Occipital lobe (tissue), 2 donors: ENCODE data around the gene HSPA1B. TPM values are rescaled to one million over a fixed set of nuclear protein-coding genes. Genes with fewer than 3 reads are reported as not detected.
"Not testable (repeated sequence)": the region's sequence is repeated elsewhere in the genome, so short reads cannot be mapped to it uniquely, and the experiment has no call there.

ENCODE experiments used
- DNase-seq: peaks from one replicate; lab custom pipeline; 2025; lab: John Stamatoyannopoulos, UW
- total RNA-seq: library from RNA; depleted of rRNA; stranded (reverse); fragments of >200 nt; gene quantifications from one replicate; pipeline ENCODE4 v1.2.3, GENCODE V29; 2014

HSPA1B gene
- total RNA-seq, 1 donor from 2014 or later: 121 TPM

DNA sequence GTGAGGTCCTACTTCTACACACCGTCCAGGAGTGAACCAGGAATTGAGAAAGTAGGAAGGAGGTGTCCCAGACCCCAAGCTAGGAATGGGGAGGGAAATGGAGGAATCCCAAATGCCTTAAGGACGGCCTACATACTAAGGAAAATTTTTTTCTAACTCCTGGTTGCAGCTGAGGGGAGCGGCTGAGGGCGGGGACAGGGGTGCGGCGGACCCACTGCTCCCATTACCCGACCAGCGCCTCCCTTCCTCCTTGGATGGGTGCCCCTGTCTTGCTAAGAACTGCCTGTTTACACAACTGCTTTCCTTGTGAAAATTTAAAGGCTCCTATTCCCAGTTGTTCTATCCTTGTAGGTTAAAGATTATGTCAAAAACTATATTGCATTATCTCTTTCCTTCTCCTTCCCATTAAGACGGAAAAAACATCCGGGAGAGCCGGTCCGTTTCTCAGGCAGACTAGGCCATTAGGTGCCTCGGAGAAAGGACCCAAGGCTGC is 699 bp upstream of the HSPA1B start:
- DNase-seq: peak; percentile 75

GRCh38 chr6:31829633-31830283 is 2.2 kb downstream of the HSPA1B start:
- DNase-seq: no peak

GRCh38 chr6:31830886-31831335 is 3.4 kb downstream of the HSPA1B start:
- no peak for DNase-seq

DNA sequence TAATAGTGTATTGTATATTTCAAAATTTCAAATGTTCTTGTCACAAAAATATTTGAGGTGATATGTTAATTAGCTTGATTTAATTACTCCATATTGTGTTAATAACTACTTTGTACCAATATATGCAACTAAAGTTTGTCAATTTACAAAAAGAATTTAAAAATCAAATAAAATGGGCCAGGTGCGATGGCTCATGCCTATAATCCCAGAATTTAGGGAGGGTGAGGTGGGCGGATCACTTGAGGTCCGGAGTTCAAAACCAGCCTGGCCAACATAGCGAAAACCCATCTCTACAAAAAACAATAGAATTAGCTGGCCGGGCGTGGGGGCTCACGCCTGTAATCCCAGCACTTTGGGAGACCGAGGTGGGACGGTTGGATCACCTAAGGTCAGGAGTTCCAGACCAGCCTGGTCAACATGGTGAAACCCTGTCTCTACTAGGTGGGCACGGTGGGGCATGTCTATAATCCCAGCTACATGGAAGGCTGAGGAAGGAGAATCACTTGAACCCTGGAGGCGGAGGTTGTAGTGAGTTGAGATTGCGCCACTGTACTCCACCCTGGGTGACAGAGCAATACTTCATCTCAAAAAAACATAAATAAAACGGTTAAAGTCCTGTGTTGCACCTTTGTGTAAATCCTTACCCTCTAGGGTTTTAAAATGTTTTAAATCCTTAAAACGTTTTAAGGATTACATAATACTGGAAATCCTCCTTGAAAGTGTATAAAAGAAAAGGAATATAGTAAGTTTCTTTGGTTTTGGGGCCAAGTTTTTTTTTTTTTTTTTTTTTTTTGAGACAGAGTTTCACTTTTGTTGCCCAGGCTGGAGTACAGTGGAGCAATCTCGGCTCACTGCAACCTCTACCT is 4.0 kb downstream of the HSPA1B start:
- DNase-seq: no peak

DNA sequence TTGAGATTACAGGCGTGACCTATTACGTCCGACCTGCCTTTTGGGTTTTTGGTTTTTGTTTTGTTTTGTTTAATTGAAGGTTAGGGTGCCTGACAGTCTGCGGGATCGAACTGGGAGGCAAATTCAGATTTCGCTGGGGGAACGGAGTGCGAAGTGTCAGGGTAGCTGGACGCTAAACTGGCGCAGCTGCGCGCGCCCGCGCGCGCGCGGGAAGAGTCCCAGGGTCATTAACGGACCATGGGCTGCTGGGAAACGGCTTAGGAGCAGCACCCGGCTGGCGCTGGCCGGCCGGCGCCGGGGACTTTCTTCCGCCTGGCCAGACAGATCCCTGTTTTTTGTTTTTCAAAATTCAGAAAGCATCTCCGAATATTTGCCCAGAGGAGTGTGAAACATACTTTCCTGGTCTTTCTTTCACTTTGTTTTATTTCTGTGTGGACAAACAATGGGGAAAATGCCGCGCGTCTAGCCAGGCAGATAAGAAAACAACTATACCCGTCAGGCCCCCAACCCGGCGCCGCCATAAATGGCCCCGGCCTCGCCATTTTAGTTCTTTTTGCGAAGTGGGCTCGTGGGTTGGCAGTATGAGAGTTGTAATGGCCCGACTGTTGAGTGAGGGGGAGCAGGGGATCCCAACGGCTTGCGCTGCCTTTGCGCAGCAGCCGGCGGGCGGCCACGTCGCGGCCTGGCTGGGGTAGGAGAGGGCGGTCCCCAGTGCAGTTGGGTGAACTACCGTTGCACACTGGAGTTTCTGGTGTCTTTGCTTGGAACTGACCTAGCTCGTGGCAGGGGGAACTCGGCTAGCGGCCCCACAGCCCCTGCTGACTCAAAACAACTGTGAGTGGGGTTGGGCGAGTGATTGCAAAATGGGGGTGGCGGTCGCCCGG is 7.1 kb downstream of the HSPA1B start:
- peak; percentile 78 for DNase-seq

DNA sequence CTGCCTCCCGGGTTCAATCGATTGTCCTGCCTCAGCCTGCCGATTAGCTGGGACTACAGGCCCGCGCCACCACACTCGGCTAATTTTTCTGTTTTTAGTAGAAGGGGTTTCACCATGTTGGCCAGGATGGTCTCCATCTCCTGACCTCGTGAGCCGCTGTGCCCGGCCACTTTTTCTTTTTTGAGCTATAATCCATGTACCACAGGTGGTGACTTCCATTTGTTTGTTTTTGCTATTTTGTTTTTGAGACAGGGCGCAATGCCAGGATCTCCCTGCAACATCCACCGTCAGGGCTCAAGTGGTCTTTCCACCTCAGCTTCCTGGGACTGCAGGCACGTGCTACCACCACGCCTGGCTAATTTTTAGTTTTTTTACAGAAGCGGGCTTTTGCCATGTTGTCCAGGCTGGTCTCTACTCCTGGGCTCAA is 8.5 kb downstream of the HSPA1B start:
- no peak for DNase-seq

GRCh38 chr6:31836474-31837368 is 9.2 kb downstream of the HSPA1B start:
- DNase-seq: no peak

DNA sequence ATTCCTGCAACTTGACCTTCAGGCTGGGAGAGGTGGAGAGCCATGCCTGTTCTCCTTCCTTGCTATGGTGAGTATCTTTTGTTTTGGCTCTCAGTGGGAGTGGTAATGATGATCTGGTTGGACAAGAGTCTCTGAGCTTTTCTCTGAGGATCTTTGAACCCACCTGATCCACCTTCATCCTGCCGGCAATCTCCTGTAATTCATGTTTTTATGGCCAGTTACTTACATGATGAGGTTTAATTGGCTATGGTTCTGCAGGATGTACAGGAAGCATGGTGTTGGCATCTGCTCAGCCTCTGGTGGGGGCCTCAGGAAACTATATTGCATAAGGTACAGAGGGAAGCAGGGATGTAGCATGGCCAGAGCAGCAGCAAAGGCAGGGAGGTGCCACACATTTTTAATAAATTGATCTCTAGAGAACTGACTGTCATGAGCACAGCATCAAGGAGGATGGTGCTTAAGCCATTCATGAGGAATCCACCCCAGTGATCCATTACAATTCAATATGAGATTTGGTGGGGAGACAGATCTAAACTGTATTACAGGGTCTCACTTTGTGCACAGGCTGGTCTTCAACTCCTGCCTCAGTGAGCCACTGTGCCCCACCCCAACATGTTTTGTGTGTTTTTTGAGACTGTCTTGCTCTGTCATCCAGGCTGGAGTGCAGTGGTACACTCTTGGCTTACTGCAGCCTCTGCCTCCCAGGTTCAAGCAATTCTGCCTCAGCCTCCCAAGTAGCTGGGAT is 10.0 kb downstream of the HSPA1B start:
- no peak for DNase-seq

DNA sequence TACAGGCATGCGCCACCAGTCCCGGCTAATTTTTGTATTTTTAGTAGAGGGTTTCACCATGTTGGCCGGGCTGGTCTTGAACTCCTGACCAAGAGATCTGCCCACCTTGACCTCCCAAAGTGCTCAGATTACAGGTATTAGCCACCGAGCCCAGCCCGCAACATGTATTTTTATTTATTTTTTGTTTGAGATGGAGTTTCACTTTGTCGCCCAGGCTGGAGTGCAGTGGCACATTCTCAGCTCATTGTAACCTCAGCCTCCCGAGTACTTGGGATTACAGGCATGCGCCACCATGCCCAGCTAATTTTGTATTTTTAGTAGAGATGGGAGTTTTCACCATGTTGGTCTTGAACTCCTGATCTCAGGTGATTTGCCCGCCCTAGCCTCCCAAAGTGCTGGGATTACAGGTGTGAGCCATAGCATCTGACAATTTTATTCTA is 10.6 kb downstream of the HSPA1B start:
- not testable (repeated sequence) for DNase-seq

GRCh38 chr6:31838968-31839367 is 11.4 kb downstream of the HSPA1B start:
- DNase-seq: no peak

- not testable (repeated sequence) for DNase-seq
Observed at GRCh38 chr6:31839779-31840126, 12.2 kb downstream of the HSPA1B start.

GRCh38 chr6:31842053-31842452 is 14.5 kb downstream of the HSPA1B start:
- DNase-seq: no peak

GRCh38 chr6:31844507-31844906 is 17.0 kb downstream of the HSPA1B start:
- DNase-seq: no peak

DNA sequence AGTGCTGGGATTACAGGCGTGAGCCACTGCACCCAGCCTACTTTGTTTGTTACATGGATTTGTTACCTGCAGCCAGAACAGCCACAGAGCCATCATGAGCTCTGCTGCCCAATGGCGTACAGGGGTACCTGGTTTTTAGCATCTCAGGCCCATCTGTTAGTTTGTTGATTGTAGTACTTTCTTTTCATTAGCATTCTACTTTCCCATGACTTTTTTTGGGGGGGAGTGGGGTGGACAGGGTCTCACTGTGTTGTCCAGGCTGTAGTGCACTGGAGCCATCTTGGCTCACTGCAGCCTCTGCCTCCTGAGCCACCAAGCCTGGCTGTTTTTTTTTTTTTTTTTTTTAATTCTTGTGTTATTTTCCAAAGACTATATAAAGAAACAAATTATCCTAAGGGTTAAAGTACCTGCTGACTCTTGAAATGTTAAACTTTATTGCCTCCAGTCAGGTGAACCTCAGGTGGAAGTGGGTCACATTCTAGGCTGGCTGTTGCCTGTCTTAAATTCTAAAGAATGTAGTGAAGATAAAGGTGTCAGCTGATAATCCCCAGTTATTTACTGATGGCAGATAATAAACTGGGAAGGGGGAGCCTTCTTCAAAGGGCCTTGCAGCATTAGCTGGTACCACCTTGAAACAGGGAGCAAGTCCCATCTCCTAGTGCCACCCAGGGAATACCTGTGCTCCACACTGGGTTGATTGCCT is 19.9 kb downstream of the HSPA1B start:
- no peak for DNase-seq

DNA sequence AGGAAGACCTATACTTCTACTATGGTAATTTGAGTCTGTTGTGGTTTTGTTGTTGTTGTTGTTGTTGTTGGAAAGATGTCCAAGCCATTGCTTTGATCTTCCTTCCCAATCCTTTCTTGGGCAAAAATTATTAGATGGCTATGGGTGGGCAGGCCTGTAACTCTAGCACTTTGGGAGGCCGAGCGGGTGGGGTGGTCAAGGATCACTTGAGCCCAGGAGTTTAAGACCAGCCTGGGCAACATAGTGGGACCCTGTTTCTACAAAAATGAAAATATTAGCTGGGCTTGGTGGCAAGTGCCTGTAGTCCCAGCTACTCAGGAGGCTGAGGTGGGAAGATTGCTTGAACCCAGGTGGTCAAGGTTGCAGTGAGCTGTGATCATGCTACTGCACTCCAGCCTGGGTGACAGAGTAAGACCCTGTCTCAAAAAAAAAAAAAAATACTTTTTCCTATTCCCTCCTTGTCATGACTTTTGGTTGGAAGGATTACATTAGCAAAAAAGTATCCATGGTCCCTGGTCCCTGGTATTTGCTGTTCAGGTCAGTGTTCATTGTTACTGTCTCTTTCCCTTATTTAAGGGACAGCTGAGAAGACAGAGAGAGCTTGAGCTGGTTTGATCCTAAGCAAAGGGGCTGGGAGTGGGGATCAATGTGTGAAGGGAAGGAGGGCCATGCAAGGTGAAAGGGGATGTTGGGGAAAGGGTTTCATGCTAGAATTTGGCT is 23.4 kb downstream of the HSPA1B start:
- DNase-seq: no peak

- DNase-seq: no peak
Observed at GRCh38 chr6:31851485-31851832, 23.9 kb downstream of the HSPA1B start.

DNA sequence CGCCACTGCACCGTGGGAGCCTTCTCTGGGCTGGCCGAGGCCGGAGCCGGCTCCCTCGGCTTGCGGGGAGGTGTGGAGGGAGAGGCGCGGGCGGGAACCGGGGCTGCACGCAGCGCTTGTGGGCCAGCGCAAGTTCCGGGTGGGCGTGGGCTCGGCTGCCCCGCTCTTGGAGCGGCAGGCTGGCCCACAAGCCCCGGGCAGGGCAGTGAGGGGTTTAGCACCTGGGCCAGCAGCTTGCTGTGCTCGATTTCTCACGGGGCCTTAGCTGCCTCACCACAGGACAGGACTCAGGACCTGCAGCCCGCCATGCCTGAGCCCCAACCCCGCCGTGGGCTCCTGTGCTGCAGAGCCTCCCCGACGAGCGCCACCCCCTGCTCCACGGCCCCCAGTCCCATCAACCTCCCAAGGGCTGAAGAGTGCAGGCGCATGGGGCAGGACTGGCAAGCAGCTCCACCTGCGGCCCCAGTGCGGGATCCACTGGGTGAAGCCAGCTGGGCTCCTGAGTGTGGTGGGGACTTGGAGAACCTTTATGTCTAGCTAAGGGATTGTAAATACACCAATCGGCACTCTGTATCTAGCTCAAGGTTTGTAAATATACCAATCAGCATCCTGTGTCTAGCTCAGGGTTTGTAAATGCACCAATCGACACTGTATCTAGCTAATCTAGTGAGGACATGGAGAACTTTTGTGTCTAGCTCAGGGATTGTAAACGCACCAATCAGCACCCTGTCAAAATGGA is 24.6 kb downstream of the HSPA1B start:
- DNase-seq: not testable (repeated sequence)

GRCh38 chr6:31857774-31858173 is 30.2 kb downstream of the HSPA1B start:
- not testable (repeated sequence) for DNase-seq
